Measurements from ENCODE around the gene CTXN2. TPM values are rescaled to one million over a fixed set of nuclear protein-coding genes. Genes with fewer than 3 reads are reported as not detected.

The CTXN2 gene
- total and polyA plus RNA-seq, 4 donors: not detected

GRCh38 chr15:48253172-48253571 lies 61.7 kb downstream of the CTXN2 start:
- Histone ChIP-seq H3K36me3 (ENCODE audit: control insufficient read depth in 4 of 4, insufficient read depth in 4 of 4, low read length in 4 of 4) (no peaks in the 10 kb centered on the region), H3K4me1 (ENCODE audit: control insufficient read depth in 5 of 5, insufficient read depth in 5 of 5, low read length in 5 of 5) (no peaks in the 10 kb centered on the region), H3K27ac (ENCODE audit: low read depth in 1 of 2, low read length in 1 of 2) (no peak overlapping the region), H3K27me3 (ENCODE audit: control insufficient read depth in 3 of 3, insufficient read depth in 3 of 3, low read length in 2 of 3) (no peaks in the 10 kb centered on the region), H3K9ac (ENCODE audit: insufficient read depth in 1 of 2, low read length in 2 of 2) (no peak overlapping the region), H3K9me3 (ENCODE audit: control insufficient read depth in 4 of 4, insufficient read depth in 3 of 4, low read length in 3 of 4) (no peaks in the 10 kb centered on the region), H3K4me3 (no peak overlapping the region)
- no peak for TF ChIP-seq CTCF (IDR thresholded peaks at IDR 0.05; ENCODE audit: control extremely low read depth, extremely low read depth)
- no peak for DNase-seq
- ATAC-seq (ENCODE audit: insufficient read depth, low FRiP score): no peak
- WGBS, 2 donors: 63 to 71% methylated on average over 4 of the region's 4 CpGs

Other genes starting within 250 kb of the CTXN2 start
- gene SLC24A5, start 70.7 kb upstream of the CTXN2 start, total RNA-seq: not detected
- gene SLC24A5, start 70.7 kb upstream of the CTXN2 start, polyA plus RNA-seq: under 1 TPM; 0.05 to 0.10 TPM
- 10 to 100 TPM; 21.8 to 38.5 TPM for gene MYEF2, start 13.4 kb upstream of the CTXN2 start, total RNA-seq
- gene MYEF2, start 13.4 kb upstream of the CTXN2 start, polyA plus RNA-seq: 10 to 100 TPM in 1 of 2 donors, 1 to 10 TPM in 1; 7.4 to 13.1 TPM
- under 1 TPM in 1 of 2 donors, not detected in 1; 0.03 TPM for gene SLC12A1, start 14.6 kb downstream of the CTXN2 start, total RNA-seq
- not detected for gene SLC12A1, start 14.6 kb downstream of the CTXN2 start, polyA plus RNA-seq
- 10 to 100 TPM; 71.8 to 74.0 TPM for gene DUT, start 139.8 kb downstream of the CTXN2 start, total RNA-seq
- 10 to 100 TPM; 40.7 to 67.8 TPM for gene DUT, start 139.8 kb downstream of the CTXN2 start, polyA plus RNA-seq